Mesothelial cell of epicardium (in vitro differentiated cells): Measurements from ENCODE around the gene TMEM44. TPM values are rescaled to one million over a fixed set of nuclear protein-coding genes. Genes with fewer than 3 reads are reported as not detected.

ENCODE experiments used
- DNase-seq, 2 experiments: peaks; one replicate each; pipeline ENCODE4 v3.0.0; 2021; ENCODE audit warnings: low spot score in 2 of 2; ENCODE audit not compliant: unreplicated experiment in 2 of 2
- H3K27ac Mint-ChIP-seq: 2 replicates; pipeline ENCODE4 v1.8.0; 2021; ENCODE audit warnings: mixed read lengths
- H3K27me3 Mint-ChIP-seq: 2 replicates; pipeline ENCODE4 v1.8.0; 2021; ENCODE audit warnings: low read depth, mixed read lengths
- H3K36me3 Mint-ChIP-seq: 2 replicates; pipeline ENCODE4 v1.8.0; 2021; ENCODE audit warnings: mixed read lengths
- H3K4me1 Mint-ChIP-seq: 2 replicates; pipeline ENCODE4 v1.8.0; 2021; ENCODE audit warnings: mixed read lengths
- H3K4me3 Mint-ChIP-seq: 2 replicates; pipeline ENCODE4 v1.8.0; 2021; ENCODE audit warnings: mild to moderate bottlenecking, moderate library complexity, mixed read lengths
- H3K9me3 Mint-ChIP-seq: 2 replicates; pipeline ENCODE4 v1.8.0; 2021; ENCODE audit warnings: mixed read lengths
- CTCF ChIP-seq: fragments of 200-600 bp; sonication (generic); IDR thresholded peaks from one replicate; pipeline ENCODE4 v1.5.0; 2021; ENCODE audit warnings: antibody characterized with exemption; ENCODE audit not compliant: unreplicated experiment
- total RNA-seq: library from RNA; stranded (reverse); gene quantifications from 3 replicates; pipeline ENCODE4 v1.2.1, GENCODE V29; 2021

The TMEM44 gene
- total RNA-seq = 25.6 to 27.9 TPM (median 26.8 TPM) in 3 replicates

- Mint-ChIP-seq H3K27me3 (no peaks in the 10 kb centered on the region), H3K4me3 (peak within 1 kb of the TSS; percentile 83), H3K27ac (peak within 1 kb of the TSS; percentile 78), H3K4me1 (no peaks in the 10 kb centered on the region), H3K9me3 (no peaks in the 10 kb centered on the region), H3K36me3 (peaks cover 11% of the 10 kb centered on the region)
- peak; percentile 76 for TF ChIP-seq CTCF
- DNase-seq = peak; percentile 55 to 79
Observed at GRCh38 chr3:194633349-194634004, at the start of gene TMEM44. Gene TMEM44 (minus strand): TSS chr3:194633419. CDS start chr3:194633215, 204 bp downstream.

DNA sequence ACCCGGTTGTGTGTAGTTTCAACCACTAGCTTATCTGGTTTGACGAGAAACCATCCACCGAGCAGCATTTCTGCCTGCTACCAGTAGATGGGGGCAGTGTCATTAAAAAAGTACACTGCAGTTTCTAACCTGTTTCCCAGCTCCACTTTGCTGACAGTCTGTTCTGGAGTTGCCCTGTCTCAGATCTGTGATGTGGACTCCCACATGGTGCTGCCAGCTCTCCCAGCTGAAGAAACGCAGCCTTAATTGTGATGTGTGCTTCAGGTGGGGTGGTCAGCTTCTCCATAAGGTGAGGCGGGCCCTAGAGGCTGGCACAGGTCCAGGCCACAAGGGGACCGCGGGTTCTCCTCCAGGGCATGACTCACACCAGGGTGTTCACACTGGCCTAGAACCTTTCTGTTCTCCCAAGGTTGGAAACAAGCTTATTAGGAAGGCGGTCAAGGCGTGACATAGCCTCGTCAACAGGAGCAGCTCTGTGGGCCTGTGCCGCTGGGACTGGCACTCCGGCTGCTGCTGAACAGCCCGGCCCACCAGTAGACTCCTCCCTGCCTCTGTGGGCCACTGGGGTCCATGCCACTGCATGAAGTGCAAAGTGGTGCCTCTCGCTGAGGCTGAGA is 49.6 kb upstream of the TMEM44 start:
- H3K4me1 Mint-ChIP-seq = peaks cover 25% of the 10 kb centered on the region
- peaks cover 25% of the 10 kb centered on the region for H3K27me3 Mint-ChIP-seq
- no peak overlapping the region for H3K27ac Mint-ChIP-seq
- no peaks in the 10 kb centered on the region for H3K9me3 Mint-ChIP-seq
- TF ChIP-seq CTCF = peak; percentile 82
- H3K36me3 Mint-ChIP-seq = no peaks in the 10 kb centered on the region
- peak; percentile 44 to 78 for DNase-seq
- H3K4me3 Mint-ChIP-seq = no peak overlapping the region

- Mint-ChIP-seq H3K27ac (no peak overlapping the region), H3K27me3 (peaks cover 26% of the 10 kb centered on the region)
Observed at GRCh38 chr3:194682189-194682693, 49.0 kb upstream of the TMEM44 start.

DNA sequence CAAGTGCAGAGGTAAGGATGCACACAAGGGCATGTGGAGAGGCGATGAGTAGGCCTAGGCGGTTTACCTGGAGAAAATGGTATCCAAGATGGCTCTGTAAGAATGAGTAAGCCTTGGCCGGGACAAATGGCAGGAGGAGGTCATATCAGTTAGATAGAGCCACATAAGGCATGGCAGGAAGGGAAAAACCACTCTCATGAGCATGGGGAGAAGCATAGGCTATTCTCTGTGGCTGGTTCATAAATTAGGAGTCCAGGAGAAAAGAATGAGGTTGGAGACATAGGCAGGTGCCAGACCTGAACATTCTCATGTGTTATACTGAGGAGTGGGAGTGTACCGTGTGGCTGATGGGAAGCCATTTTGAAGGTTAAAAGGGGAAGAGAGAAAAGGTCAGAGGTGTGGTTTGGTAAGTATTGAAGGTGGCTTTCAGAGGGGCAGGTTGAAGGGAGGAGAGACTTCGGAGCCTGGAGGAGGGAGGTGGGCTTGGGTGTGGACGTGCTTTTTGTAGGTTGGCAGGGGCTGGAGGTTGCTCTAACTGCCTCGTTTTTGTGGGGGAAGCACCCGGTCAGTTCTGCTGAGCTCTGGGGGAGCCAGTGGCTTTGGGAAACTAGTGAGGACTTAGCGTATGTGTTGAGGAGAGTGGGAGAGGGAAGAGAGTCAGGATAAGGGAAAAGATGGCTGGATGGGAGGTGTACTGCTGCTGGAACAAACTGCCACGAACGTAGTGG is 47.8 kb upstream of the TMEM44 start:
- TF ChIP-seq CTCF = no peak
- H3K27me3 Mint-ChIP-seq = peaks cover 31% of the 10 kb centered on the region
- no peaks in the 10 kb centered on the region for H3K9me3 Mint-ChIP-seq

More at GRCh38 chr3:194682189-194682693, 49.0 kb upstream of the TMEM44 start:
- peaks cover 22% of the 10 kb centered on the region for H3K4me1 Mint-ChIP-seq
- no peak for DNase-seq
- no peak for TF ChIP-seq CTCF
- no peak overlapping the region for H3K4me3 Mint-ChIP-seq
- no peaks in the 10 kb centered on the region for H3K36me3 Mint-ChIP-seq
- no peaks in the 10 kb centered on the region for H3K9me3 Mint-ChIP-seq

DNA sequence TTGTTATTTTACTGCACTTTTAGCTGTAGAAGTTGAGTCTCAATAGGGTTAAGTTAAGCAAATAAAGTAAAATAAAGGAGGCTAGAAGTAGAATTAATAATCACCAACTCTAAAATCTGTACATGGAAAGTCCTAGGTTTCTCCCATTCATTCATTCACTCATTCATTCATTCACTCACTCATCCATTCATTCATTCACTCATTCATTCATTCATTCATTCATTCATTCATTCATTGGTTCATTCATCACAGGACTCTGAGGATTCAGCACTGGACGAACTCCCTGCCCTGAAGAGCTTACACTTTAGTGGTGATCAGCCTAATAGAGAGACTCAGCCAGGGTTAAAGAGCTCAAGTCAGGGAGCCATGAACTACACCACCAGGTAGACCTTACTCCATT is 43.3 kb upstream of the TMEM44 start:
- Mint-ChIP-seq H3K27ac (no peak overlapping the region), H3K36me3 (no peaks in the 10 kb centered on the region), H3K4me1 (peaks cover 6% of the 10 kb centered on the region), H3K27me3 (peaks cover 40% of the 10 kb centered on the region), H3K9me3 (no peaks in the 10 kb centered on the region), H3K4me3 (no peak overlapping the region)
- no peak for DNase-seq
- TF ChIP-seq CTCF = no peak

More for the DNA sequence above, 47.8 kb upstream of the TMEM44 start:
- no peak overlapping the region for H3K27ac Mint-ChIP-seq
- no peaks in the 10 kb centered on the region for H3K36me3 Mint-ChIP-seq
- DNase-seq = no peak
- H3K4me1 Mint-ChIP-seq = peaks cover 14% of the 10 kb centered on the region
- H3K4me3 Mint-ChIP-seq = no peak overlapping the region
